Measurements from ENCODE around the gene FIGNL1. TPM values are rescaled to one million over a fixed set of nuclear protein-coding genes. Genes with fewer than 3 reads are reported as not detected.

The FIGNL1 gene
- total and polyA plus RNA-seq, 2 of the 4 experiments (the other 2 are of a cell fraction), result 8.2 to 27.1 TPM

DNA sequence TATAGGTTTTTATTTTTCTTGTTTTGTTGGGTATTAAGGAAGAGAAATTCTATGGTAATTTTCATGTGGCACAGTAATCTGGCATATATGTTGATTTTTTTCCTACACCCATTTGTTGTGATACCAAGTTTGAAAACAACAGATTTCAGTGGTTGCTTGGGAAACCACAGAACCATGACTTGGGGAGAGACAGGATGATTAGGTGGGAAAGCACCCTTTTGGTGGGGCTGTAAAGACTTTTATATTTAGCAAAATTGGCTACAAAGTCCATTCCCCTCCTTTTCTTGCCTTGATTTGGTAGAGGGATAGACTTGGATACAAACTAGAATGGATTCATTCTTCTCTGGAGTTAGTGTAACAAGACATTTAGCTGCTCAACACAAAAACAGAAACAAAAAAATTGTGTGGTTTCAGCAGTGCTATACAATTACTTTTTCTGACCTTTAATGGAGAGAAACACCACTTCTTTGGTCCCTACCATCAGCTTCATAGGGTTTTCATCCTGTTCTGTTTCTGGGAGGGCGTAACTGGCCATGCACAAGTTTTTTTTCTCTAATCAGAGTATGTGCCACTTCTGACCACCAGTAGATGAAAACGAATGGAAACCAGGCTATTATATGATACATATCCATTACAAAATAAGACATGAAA is 52.7 kb downstream of the FIGNL1 start:
- DNase-seq (no peak), ATAC-seq (ENCODE audit: low read depth) (no peak)
- Histone ChIP-seq H3K79me1 (ENCODE audit: low read depth in 1 of 2, low read length in 2 of 2) (no peaks in the 10 kb centered on the region), H2BK5ac (ENCODE audit: low read depth, low read length, poor library complexity, severe bottlenecking) (no peak overlapping the region), H3K18ac (ENCODE audit: low read depth, low read length) (no peak overlapping the region), H2AFZ (replicated peaks; ENCODE audit: low read length, poor library complexity) (no peak overlapping the region), H2BK15ac (ENCODE audit: low read depth, low read length) (no peak overlapping the region), H3K14ac (replicated peaks; ENCODE audit: low read depth, low read length) (no peak overlapping the region), H2BK20ac (ENCODE audit: low read depth, low read length) (no peak overlapping the region), H2AK5ac (ENCODE audit: low read depth, low read length) (no peak overlapping the region), H4K8ac (ENCODE audit: low read depth in 2 of 2, low read length in 2 of 2) (no peak overlapping the region), H3K27ac (ENCODE audit: insufficient read depth, low read length) (no peak overlapping the region), H3K4me2 (ENCODE audit: low read depth, low read length) (no peak overlapping the region), H3K27me3 (ENCODE audit: control insufficient read depth, insufficient read depth, low read length) (peaks cover 18% of the 10 kb centered on the region), H3K9me3 (ENCODE audit: control insufficient read depth, insufficient read depth, low read length) (no peaks in the 10 kb centered on the region), H3K9me1 (ENCODE audit: insufficient read depth, low read length) (no peaks in the 10 kb centered on the region), H2AK9ac (replicated peaks; ENCODE audit: low read depth, low read length, poor library complexity) (no peak overlapping the region), H3K9ac (ENCODE audit: low read depth, low read length) (no peak overlapping the region), H3K4ac (ENCODE audit: low read depth, low read length) (no peak overlapping the region), H2BK120ac (ENCODE audit: low read depth, low read length) (no peak overlapping the region), H3K56ac (ENCODE audit: extremely low read depth, insufficient read depth, low read length) (no peak overlapping the region), H3K36me3 (ENCODE audit: control insufficient read depth, insufficient read depth, low read length) (no peaks in the 10 kb centered on the region), H4K20me1 (ENCODE audit: insufficient read depth, low read length) (no peaks in the 10 kb centered on the region), H3K23ac (ENCODE audit: low read depth, low read length) (no peak overlapping the region), H4K91ac (ENCODE audit: insufficient read depth, low read depth, low read length) (no peak overlapping the region), H3K4me3 (ENCODE audit: insufficient read depth, low read depth, low read length) (no peak overlapping the region), H4K5ac (ENCODE audit: low read depth, low read length) (no peak overlapping the region), H3K4me1 (ENCODE audit: control insufficient read depth, insufficient read depth, low read length) (no peaks in the 10 kb centered on the region)
- in situ Hi-C loops (cut with MboI; ENCODE audit: low sequenced_read_pairs) (no loop called here), dilution Hi-C loops (cut with HindIII; ENCODE audit: low sequenced_read_pairs, unreplicated experiment) (no loop called here), intact Hi-C loops (cut with micrococcal nuclease) (no loop called here)
- ChIA-PET CTCF (no interaction called here), POLR2A (ENCODE audit: unreplicated experiment) (no interaction called here)
- BruUV-seq (replicated peaks), result no TSS peak
- TF ChIP-seq SMC3 (IDR thresholded peaks at IDR 0.05; ENCODE audit: low read depth, low read length), result no peak
- TF ChIP-seq CHD1 (IDR thresholded peaks at IDR 0.05; ENCODE audit: low read depth, low read length), result no peak
- no peak for TF ChIP-seq POLR2A (IDR thresholded peaks at IDR 0.05; ENCODE audit: low read depth, low read length)
- TF ChIP-seq RCOR1 (IDR thresholded peaks at IDR 0.05; ENCODE audit: insufficient replicate concordance, low read length), result no peak
- TF ChIP-seq NFE2L2 (IDR thresholded peaks at IDR 0.05; ENCODE audit: low read depth, low read length), result no peak
- no peak for TF ChIP-seq CEBPB (IDR thresholded peaks at IDR 0.05; ENCODE audit: low read depth, low read length)
- WGBS, 2 experiments (ENCODE audit: extremely low coverage in 2 of 2, insufficient read length in 1 of 2), result no CpG with 5 or more reads among the region's 2 CpGs
